ENCODE measurements around the gene CABCOCO1. TPM values are rescaled to one million over a fixed set of nuclear protein-coding genes. Genes with fewer than 3 reads are reported as not detected.

The CABCOCO1 gene
- total RNA-seq, 1 donor from 2014 or later: 0.19 TPM

GRCh38 chr10:61784354-61785133 is 121.8 kb downstream of the CABCOCO1 start:
- H3K9me3 Mint-ChIP-seq (ENCODE audit: unreplicated experiment): no peaks in the 10 kb centered on the region
- peaks cover 28% of the 10 kb centered on the region for H3K4me1 Mint-ChIP-seq (ENCODE audit: unreplicated experiment)
- H3K36me3 Mint-ChIP-seq (ENCODE audit: unreplicated experiment): no peaks in the 10 kb centered on the region
- H3K27ac Mint-ChIP-seq (ENCODE audit: unreplicated experiment): no peak overlapping the region
- no peaks in the 10 kb centered on the region for H3K27me3 Mint-ChIP-seq (ENCODE audit: unreplicated experiment)
- no peak for DNase-seq (ENCODE audit: extremely low spot score, unreplicated experiment)
- H3K4me3 Mint-ChIP-seq (ENCODE audit: unreplicated experiment): no peak overlapping the region
- no peak for TF ChIP-seq CTCF (IDR thresholded peaks at IDR 0.05)

GRCh38 chr10:61785473-61786105 is 122.9 kb downstream of the CABCOCO1 start:
- Mint-ChIP-seq H3K9me3 (ENCODE audit: unreplicated experiment) (no peaks in the 10 kb centered on the region), H3K4me1 (ENCODE audit: unreplicated experiment) (peaks cover 31% of the 10 kb centered on the region), H3K27ac (ENCODE audit: unreplicated experiment) (peak overlapping the region; percentile 82), H3K4me3 (ENCODE audit: unreplicated experiment) (no peak overlapping the region), H3K36me3 (ENCODE audit: unreplicated experiment) (no peaks in the 10 kb centered on the region), H3K27me3 (ENCODE audit: unreplicated experiment) (no peaks in the 10 kb centered on the region)
- no peak for TF ChIP-seq CTCF (IDR thresholded peaks at IDR 0.05)
- DNase-seq (ENCODE audit: extremely low spot score, unreplicated experiment): no peak

GRCh38 chr10:61786728-61787127 is 124.0 kb downstream of the CABCOCO1 start:
- Mint-ChIP-seq H3K9me3 (ENCODE audit: unreplicated experiment) (peaks cover 1% of the 10 kb centered on the region), H3K36me3 (ENCODE audit: unreplicated experiment) (no peaks in the 10 kb centered on the region), H3K4me3 (ENCODE audit: unreplicated experiment) (peak overlapping the region; percentile 48), H3K27ac (ENCODE audit: unreplicated experiment) (peak overlapping the region; percentile 82), H3K27me3 (ENCODE audit: unreplicated experiment) (no peaks in the 10 kb centered on the region), H3K4me1 (ENCODE audit: unreplicated experiment) (peaks cover 42% of the 10 kb centered on the region)
- DNase-seq (ENCODE audit: extremely low spot score, unreplicated experiment): no peak
- no peak for TF ChIP-seq CTCF (IDR thresholded peaks at IDR 0.05)

- no peaks in the 10 kb centered on the region for H3K36me3 Mint-ChIP-seq (ENCODE audit: unreplicated experiment)
- peak overlapping the region; percentile 82 for H3K27ac Mint-ChIP-seq (ENCODE audit: unreplicated experiment)
- H3K4me3 Mint-ChIP-seq (ENCODE audit: unreplicated experiment): no peak overlapping the region
Measured at GRCh38 chr10:61787170-61787569, 124.4 kb downstream of the CABCOCO1 start.

More at GRCh38 chr10:61787170-61787569, 124.4 kb downstream of the CABCOCO1 start:
- H3K27me3 Mint-ChIP-seq (ENCODE audit: unreplicated experiment): no peaks in the 10 kb centered on the region
- TF ChIP-seq CTCF (IDR thresholded peaks at IDR 0.05): no peak
- peaks cover 44% of the 10 kb centered on the region for H3K4me1 Mint-ChIP-seq (ENCODE audit: unreplicated experiment)
- no peak for DNase-seq (ENCODE audit: extremely low spot score, unreplicated experiment)
- peaks cover 4% of the 10 kb centered on the region for H3K9me3 Mint-ChIP-seq (ENCODE audit: unreplicated experiment)
